PFSK-1 (cell line): Measurements from ENCODE around the gene SLITRK4. TPM values are rescaled to one million over a fixed set of nuclear protein-coding genes. Genes with fewer than 3 reads are reported as not detected.

Experiments
- FOXP2 ChIP-seq: optimal IDR thresholded peaks from 2 replicates; pipeline ENCODE3; 2011; ENCODE audit warnings: borderline replicate concordance, control low read depth, inconsistent platforms; ENCODE audit not compliant: insufficient read depth; ENCODE audit errors: extremely low read length, extremely low read depth
- POLR2AphosphoS5 ChIP-seq: IDR thresholded peaks from 2 replicates; pipeline ENCODE4 v1.6.1; 2012; ENCODE audit warnings: low read depth, mild to moderate bottlenecking, control low read depth, low read length, moderate library complexity
- SIN3A ChIP-seq: IDR thresholded peaks from 2 replicates; pipeline ENCODE4 v1.6.1; 2012; ENCODE audit warnings: mild to moderate bottlenecking, low read length, moderate library complexity, borderline replicate concordance; ENCODE audit not compliant: insufficient read depth
- TAF1 ChIP-seq: IDR thresholded peaks from 2 replicates; pipeline ENCODE4 v1.6.1; 2012; ENCODE audit warnings: low read length, control low read depth, borderline replicate concordance; ENCODE audit not compliant: insufficient read depth
- polyA plus RNA-seq: library from polyadenylated mRNA; unstranded; fragments of >200 nt; gene quantifications from one replicate; pipeline ENCODE4 v1.2.1, GENCODE V29; 2012; ENCODE audit warnings: low read depth, missing spikeins; ENCODE audit not compliant: insufficient read length
- TF ChIP-seq, protein P1 (sequence below), 2 experiments: IDR thresholded peaks; 2 replicates each; pipeline versions ENCODE4 v1.6.1 to v1.8.0; 2011 to 2012; ENCODE audit warnings: low read depth in 2 of 2, low read length in 2 of 2, control low read depth in 1 of 2, inconsistent platforms in 1 of 2, mild to moderate bottlenecking in 1 of 2, moderate library complexity in 1 of 2; ENCODE audit not compliant: insufficient read depth in 1 of 2

Gene SLITRK4, protein sequence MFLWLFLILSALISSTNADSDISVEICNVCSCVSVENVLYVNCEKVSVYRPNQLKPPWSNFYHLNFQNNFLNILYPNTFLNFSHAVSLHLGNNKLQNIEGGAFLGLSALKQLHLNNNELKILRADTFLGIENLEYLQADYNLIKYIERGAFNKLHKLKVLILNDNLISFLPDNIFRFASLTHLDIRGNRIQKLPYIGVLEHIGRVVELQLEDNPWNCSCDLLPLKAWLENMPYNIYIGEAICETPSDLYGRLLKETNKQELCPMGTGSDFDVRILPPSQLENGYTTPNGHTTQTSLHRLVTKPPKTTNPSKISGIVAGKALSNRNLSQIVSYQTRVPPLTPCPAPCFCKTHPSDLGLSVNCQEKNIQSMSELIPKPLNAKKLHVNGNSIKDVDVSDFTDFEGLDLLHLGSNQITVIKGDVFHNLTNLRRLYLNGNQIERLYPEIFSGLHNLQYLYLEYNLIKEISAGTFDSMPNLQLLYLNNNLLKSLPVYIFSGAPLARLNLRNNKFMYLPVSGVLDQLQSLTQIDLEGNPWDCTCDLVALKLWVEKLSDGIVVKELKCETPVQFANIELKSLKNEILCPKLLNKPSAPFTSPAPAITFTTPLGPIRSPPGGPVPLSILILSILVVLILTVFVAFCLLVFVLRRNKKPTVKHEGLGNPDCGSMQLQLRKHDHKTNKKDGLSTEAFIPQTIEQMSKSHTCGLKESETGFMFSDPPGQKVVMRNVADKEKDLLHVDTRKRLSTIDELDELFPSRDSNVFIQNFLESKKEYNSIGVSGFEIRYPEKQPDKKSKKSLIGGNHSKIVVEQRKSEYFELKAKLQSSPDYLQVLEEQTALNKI
- polyA plus RNA-seq: not detected

GRCh38 chrX:143635915-143636314 is at the start of gene SLITRK4:
Gene SLITRK4 (minus strand): TSS chrX:143636101. CDS start chrX:143631108, 4,993 bp downstream.
- TF ChIP-seq FOXP2 (no peak), POLR2AphosphoS5 (no peak), SIN3A (no peak), TAF1 (no peak)
- TF ChIP-seq, protein P1, sequence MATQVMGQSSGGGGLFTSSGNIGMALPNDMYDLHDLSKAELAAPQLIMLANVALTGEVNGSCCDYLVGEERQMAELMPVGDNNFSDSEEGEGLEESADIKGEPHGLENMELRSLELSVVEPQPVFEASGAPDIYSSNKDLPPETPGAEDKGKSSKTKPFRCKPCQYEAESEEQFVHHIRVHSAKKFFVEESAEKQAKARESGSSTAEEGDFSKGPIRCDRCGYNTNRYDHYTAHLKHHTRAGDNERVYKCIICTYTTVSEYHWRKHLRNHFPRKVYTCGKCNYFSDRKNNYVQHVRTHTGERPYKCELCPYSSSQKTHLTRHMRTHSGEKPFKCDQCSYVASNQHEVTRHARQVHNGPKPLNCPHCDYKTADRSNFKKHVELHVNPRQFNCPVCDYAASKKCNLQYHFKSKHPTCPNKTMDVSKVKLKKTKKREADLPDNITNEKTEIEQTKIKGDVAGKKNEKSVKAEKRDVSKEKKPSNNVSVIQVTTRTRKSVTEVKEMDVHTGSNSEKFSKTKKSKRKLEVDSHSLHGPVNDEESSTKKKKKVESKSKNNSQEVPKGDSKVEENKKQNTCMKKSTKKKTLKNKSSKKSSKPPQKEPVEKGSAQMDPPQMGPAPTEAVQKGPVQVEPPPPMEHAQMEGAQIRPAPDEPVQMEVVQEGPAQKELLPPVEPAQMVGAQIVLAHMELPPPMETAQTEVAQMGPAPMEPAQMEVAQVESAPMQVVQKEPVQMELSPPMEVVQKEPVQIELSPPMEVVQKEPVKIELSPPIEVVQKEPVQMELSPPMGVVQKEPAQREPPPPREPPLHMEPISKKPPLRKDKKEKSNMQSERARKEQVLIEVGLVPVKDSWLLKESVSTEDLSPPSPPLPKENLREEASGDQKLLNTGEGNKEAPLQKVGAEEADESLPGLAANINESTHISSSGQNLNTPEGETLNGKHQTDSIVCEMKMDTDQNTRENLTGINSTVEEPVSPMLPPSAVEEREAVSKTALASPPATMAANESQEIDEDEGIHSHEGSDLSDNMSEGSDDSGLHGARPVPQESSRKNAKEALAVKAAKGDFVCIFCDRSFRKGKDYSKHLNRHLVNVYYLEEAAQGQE (IDR thresholded peaks at IDR 0.05; ENCODE audit: insufficient read depth in 1 of 2, low read depth in 2 of 2, low read length in 2 of 2): no peak

- TF ChIP-seq, protein P1 (IDR thresholded peaks at IDR 0.05; ENCODE audit: insufficient read depth in 1 of 2, low read depth in 2 of 2, low read length in 2 of 2): no peak
- TF ChIP-seq FOXP2 (no peak), POLR2AphosphoS5 (no peak), TAF1 (no peak), SIN3A (no peak)
Measured at GRCh38 chrX:143683486-143683885, 47.6 kb upstream of the SLITRK4 start.

DNA sequence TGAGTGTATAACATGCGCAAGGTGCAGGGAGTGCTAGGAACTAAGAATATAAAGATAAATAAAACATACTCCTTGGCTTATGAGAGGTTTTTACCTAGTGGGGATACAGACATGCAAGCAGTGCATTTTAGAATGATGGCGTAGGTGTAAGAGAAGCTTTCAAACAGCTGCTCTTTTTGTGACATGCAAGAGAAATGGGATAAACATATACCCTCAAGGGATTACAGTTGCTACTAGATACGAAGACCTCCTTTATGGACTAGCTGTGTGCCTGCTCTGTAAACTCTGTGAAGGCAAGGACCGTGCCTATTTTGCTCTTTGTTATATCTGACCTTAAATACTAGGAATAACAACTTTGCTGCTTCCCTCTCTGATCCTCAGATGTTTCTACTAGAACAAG is 39.0 kb upstream of the SLITRK4 start:
- no peak for TF ChIP-seq FOXP2
- TF ChIP-seq SIN3A: no peak
- TF ChIP-seq TAF1: no peak
- TF ChIP-seq, protein P1 (IDR thresholded peaks at IDR 0.05; ENCODE audit: insufficient read depth in 1 of 2, low read depth in 2 of 2, low read length in 2 of 2): no peak
- no peak for TF ChIP-seq POLR2AphosphoS5

- TF ChIP-seq FOXP2 (no peak), SIN3A (no peak), POLR2AphosphoS5 (no peak), TAF1 (no peak)
- TF ChIP-seq, protein P1 (IDR thresholded peaks at IDR 0.05; ENCODE audit: insufficient read depth in 1 of 2, low read depth in 2 of 2, low read length in 2 of 2): no peak
Measured at GRCh38 chrX:143669395-143669794, 33.5 kb upstream of the SLITRK4 start.
